Neural progenitor cell (in vitro differentiated cells): ENCODE data around the gene ZNF831. TPM values are rescaled to one million over a fixed set of nuclear protein-coding genes. Genes with fewer than 3 reads are reported as not detected.
A peak's percentile ranks its signal among the peaks of the same experiment; 100 is the strongest.

Source experiments
- DNase-seq: peaks from one replicate; pipeline ENCODE4 v3.0.0-alpha.2; 2016; ENCODE audit warnings: low spot score
- H2AFZ ChIP-seq: fragments of 200-600 bp; sonication (generic); replicated peaks from 2 replicates; pipeline ENCODE4 v1.6.1; 2016; ENCODE audit warnings: antibody characterized with exemption
- H3F3A ChIP-seq: fragments of 200-600 bp; sonication (generic); 2 replicates; pipeline ENCODE4 v1.6.1; 2016; ENCODE audit warnings: antibody characterized with exemption, low read depth
- H3K27ac ChIP-seq: fragments of 200-600 bp; sonication (generic); 2 replicates; pipeline ENCODE4 v1.5.1; 2016; ENCODE audit warnings: mild to moderate bottlenecking
- H3K27me3 ChIP-seq: fragments of 200-600 bp; sonication (generic); 2 replicates; pipeline ENCODE4 v1.6.1; 2016; ENCODE audit warnings: mild to moderate bottlenecking, moderate library complexity
- H3K36me3 ChIP-seq: fragments of 200-600 bp; sonication (generic); 2 replicates; pipeline ENCODE4 v1.5.1; 2016
- H3K4me1 ChIP-seq: fragments of 200-600 bp; sonication (generic); 2 replicates; pipeline ENCODE4 v1.6.1; 2016; ENCODE audit warnings: mixed run types
- H3K4me2 ChIP-seq: fragments of 200-600 bp; sonication (generic); 2 replicates; pipeline ENCODE4 v1.6.1; 2016
- H3K4me3 ChIP-seq: fragments of 200-600 bp; sonication (generic); 2 replicates; pipeline ENCODE4 v1.5.1; 2016
- H3K79me2 ChIP-seq: fragments of 200-600 bp; sonication (generic); 2 replicates; pipeline ENCODE4 v1.6.1; 2016; ENCODE audit warnings: low read depth
- H3K9ac ChIP-seq: fragments of 200-600 bp; sonication (generic); 2 replicates; pipeline ENCODE4 v1.6.1; 2016
- H3K9me3 ChIP-seq: fragments of 200-600 bp; sonication (generic); 2 replicates; pipeline ENCODE4 v1.5.1; 2016; ENCODE audit warnings: low read depth
- H4K20me1 ChIP-seq: fragments of 200-600 bp; sonication (generic); 2 replicates; pipeline ENCODE4 v1.6.1; 2016; ENCODE audit warnings: low read depth
- H3K27ac Mint-ChIP-seq: 3 replicates; pipeline ENCODE4 v1.8.0; 2021; ENCODE audit warnings: mixed read lengths
- H3K27me3 Mint-ChIP-seq: 2 replicates; pipeline ENCODE4 v1.8.0; 2022; ENCODE audit warnings: low read depth, mild to moderate bottlenecking, inconsistent platforms, moderate library complexity, mixed read lengths; ENCODE audit not compliant: insufficient read depth
- H3K36me3 Mint-ChIP-seq: 3 replicates; pipeline ENCODE4 v1.8.0; 2021; ENCODE audit warnings: mixed read lengths
- H3K4me1 Mint-ChIP-seq: 3 replicates; pipeline ENCODE4 v1.8.0; 2021; ENCODE audit warnings: mixed read lengths
- H3K4me3 Mint-ChIP-seq: 3 replicates; pipeline ENCODE4 v1.8.0; 2021; ENCODE audit warnings: mild to moderate bottlenecking, moderate library complexity, mixed read lengths
- H3K9me3 Mint-ChIP-seq: 3 replicates; pipeline ENCODE4 v1.8.0; 2020; ENCODE audit warnings: mixed read lengths
- CTCF ChIP-seq: fragments of 200-600 bp; sonication (generic); IDR thresholded peaks from 2 replicates; pipeline ENCODE4 v1.5.1; 2017; ENCODE audit warnings: antibody characterized with exemption, mild to moderate bottlenecking
- EZH2 ChIP-seq: fragments of 200-600 bp; sonication (generic); IDR thresholded peaks from 2 replicates; pipeline ENCODE4 v1.6.1; 2017; ENCODE audit warnings: antibody characterized with exemption, mild to moderate bottlenecking, moderate library complexity
- EZH2phosphoT487 ChIP-seq: fragments of 200-600 bp; sonication (generic); IDR thresholded peaks from 2 replicates; pipeline ENCODE4 v1.6.1; 2017; ENCODE audit warnings: antibody characterized with exemption
- total RNA-seq: library from RNA; depleted of rRNA; stranded (reverse); fragments of >200 nt; gene quantifications from 2 replicates; pipeline ENCODE4 v1.2.3, GENCODE V29; 2015; ENCODE audit warnings: low replicate concordance

Gene ZNF831
- total RNA-seq, 1 donor from 2014 or later = not detected

- no peaks in the 10 kb centered on the region for H3K79me2 ChIP-seq
- Mint-ChIP-seq H3K4me1 (peaks cover 10% of the 10 kb centered on the region), H3K36me3 (no peaks in the 10 kb centered on the region), H3K27ac (no peak overlapping the region), H3K4me3 (no peak overlapping the region), H3K27me3 (peaks cover 8% of the 10 kb centered on the region), H3K9me3 (peaks cover 2% of the 10 kb centered on the region)
- no peaks in the 10 kb centered on the region for H3K9me3 ChIP-seq
- no peak overlapping the region for H3K27ac ChIP-seq
- no peaks in the 10 kb centered on the region for H3K36me3 ChIP-seq
- no peak overlapping the region for H2AFZ ChIP-seq
- H3K9ac ChIP-seq = no peak overlapping the region
- H3F3A ChIP-seq = no peaks in the 10 kb centered on the region
- H3K4me1 ChIP-seq = peaks cover 15% of the 10 kb centered on the region
- TF ChIP-seq EZH2phosphoT487 (no peak), CTCF (no peak)
- no peaks in the 10 kb centered on the region for H3K27me3 ChIP-seq
- H4K20me1 ChIP-seq = no peaks in the 10 kb centered on the region
- H3K4me3 ChIP-seq = no peak overlapping the region
- no peak overlapping the region for H3K4me2 ChIP-seq
- DNase-seq = peak; percentile 25
Observed at GRCh38 chr20:59253779-59254319, 90.2 kb downstream of the ZNF831 start.

- Histone ChIP-seq H3K4me1 (peaks cover 9% of the 10 kb centered on the region), H2AFZ (no peak overlapping the region), H3K4me3 (no peak overlapping the region), H3K27me3 (peaks cover 4% of the 10 kb centered on the region), H3K4me2 (no peak overlapping the region), H3K9ac (no peak overlapping the region), H3K27ac (no peak overlapping the region), H4K20me1 (no peaks in the 10 kb centered on the region), H3K36me3 (no peaks in the 10 kb centered on the region), H3F3A (no peaks in the 10 kb centered on the region), H3K9me3 (no peaks in the 10 kb centered on the region), H3K79me2 (no peaks in the 10 kb centered on the region)
- TF ChIP-seq CTCF = no peak
- TF ChIP-seq EZH2phosphoT487 = no peak
- TF ChIP-seq EZH2 = no peak
- H3K4me3 Mint-ChIP-seq = no peak overlapping the region
- DNase-seq = no peak
- H3K4me1 Mint-ChIP-seq = peaks cover 8% of the 10 kb centered on the region
- H3K27me3 Mint-ChIP-seq = peaks cover 8% of the 10 kb centered on the region
- peaks cover 2% of the 10 kb centered on the region for H3K9me3 Mint-ChIP-seq
- no peaks in the 10 kb centered on the region for H3K36me3 Mint-ChIP-seq
- H3K27ac Mint-ChIP-seq = no peak overlapping the region
Observed at GRCh38 chr20:59255256-59255655, 91.6 kb downstream of the ZNF831 start.

- H3K4me1 Mint-ChIP-seq = peaks cover 8% of the 10 kb centered on the region
- Histone ChIP-seq H3K27ac (no peak overlapping the region), H3K79me2 (no peaks in the 10 kb centered on the region), H3K4me3 (no peak overlapping the region), H3K27me3 (peaks cover 4% of the 10 kb centered on the region), H4K20me1 (no peaks in the 10 kb centered on the region), H3K9ac (no peak overlapping the region), H3F3A (no peaks in the 10 kb centered on the region), H3K9me3 (no peaks in the 10 kb centered on the region), H3K36me3 (no peaks in the 10 kb centered on the region), H2AFZ (peak overlapping the region; percentile 3), H3K4me2 (no peak overlapping the region), H3K4me1 (peaks cover 9% of the 10 kb centered on the region)
- H3K36me3 Mint-ChIP-seq = no peaks in the 10 kb centered on the region
- no peak for DNase-seq
- no peak overlapping the region for H3K4me3 Mint-ChIP-seq
- no peak overlapping the region for H3K27ac Mint-ChIP-seq
- H3K9me3 Mint-ChIP-seq = no peaks in the 10 kb centered on the region
- H3K27me3 Mint-ChIP-seq = peaks cover 4% of the 10 kb centered on the region
- TF ChIP-seq CTCF (no peak), EZH2 (no peak), EZH2phosphoT487 (no peak)
Observed at GRCh38 chr20:59258221-59258621, 94.6 kb downstream of the ZNF831 start.
